Right ventricle myocardium superior (tissue), 1 donor: Measurements from ENCODE around the gene NUDT2. TPM values are rescaled to one million over a fixed set of nuclear protein-coding genes. Genes with fewer than 3 reads are reported as not detected.
A peak's percentile ranks its signal among the peaks of the same experiment; 100 is the strongest.
"Not testable (repeated sequence)": the region's sequence is repeated elsewhere in the genome, so short reads cannot be mapped to it uniquely, and the experiment has no call there.

Source experiments
- ATAC-seq: fragments of 200-7000 bp; cut with Tn5 transposase; one replicate; pipeline ENCODE4 v1.9.1; 2020; ENCODE audit warnings: mild to moderate bottlenecking; ENCODE audit not compliant: poor library complexity
- DNase-seq: peaks from one replicate; pipeline ENCODE4 v3.0.0-alpha.2; 2020
- intact Hi-C: fragments of 100-400 bp; cut with DNase I; formaldehyde crosslinking; loops from one replicate; pipeline ENCODE4 v1.11.2; 2022
- total RNA-seq: library from RNA; stranded (reverse); fragmentation: NEBNext Ultra II Directional; extraction: Animal tissue kit (Norgen Biotek cat#: 25700); gene quantifications from one replicate; pipeline ENCODE4 v1.2.1, GENCODE V29; 2021
- donor health status: DM: no; HTN: yes; CAD: no; lungs with severe emphysema.

NUDT2 gene
- total RNA-seq, 1 donor from 2014 or later: 17.7 TPM

DNA sequence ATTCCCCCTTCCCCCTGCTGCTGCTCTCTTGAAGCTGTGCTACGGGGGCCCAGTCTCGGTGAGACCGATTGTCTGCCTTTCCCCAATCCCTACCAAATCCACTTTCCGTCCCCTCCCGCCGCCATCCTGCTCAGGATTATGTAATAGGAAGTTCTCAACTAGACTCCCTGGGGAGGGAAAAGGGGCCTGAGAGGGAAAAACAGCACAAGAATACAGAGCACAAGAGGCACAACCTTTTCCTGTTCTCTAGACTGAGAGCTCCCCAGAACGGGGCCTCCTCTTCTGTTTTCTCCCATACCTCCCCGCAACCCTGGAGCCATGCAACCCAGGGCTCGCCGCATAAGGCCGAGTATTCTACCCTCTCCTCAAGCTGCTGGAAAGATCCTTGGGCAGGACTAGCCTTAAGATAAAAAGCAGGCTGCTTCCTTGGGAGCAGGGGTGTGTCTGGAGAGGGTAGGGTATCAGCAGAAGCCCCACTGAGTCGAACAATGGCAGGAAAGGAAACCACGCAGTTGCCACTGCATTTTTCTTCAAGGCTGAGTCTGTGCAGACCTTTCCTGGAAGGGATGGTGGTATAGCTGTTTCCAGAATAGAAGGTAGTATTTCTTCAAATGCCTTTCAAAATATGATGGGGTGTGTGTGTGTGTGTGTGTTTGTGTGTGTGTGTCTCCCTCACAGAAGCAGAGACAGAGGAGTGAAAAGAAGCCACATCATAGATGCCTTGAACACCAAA lies 34.4 kb downstream of the NUDT2 start:
- ATAC-seq (peak; percentile 83), DNase-seq (peak; percentile 60)
- intact Hi-C loops: no loop called here

- intact Hi-C loops: no loop called here
- DNase-seq: no peak
- no peak for ATAC-seq
Observed at GRCh38 chr9:34365282-34365681, 35.9 kb downstream of the NUDT2 start.

DNA sequence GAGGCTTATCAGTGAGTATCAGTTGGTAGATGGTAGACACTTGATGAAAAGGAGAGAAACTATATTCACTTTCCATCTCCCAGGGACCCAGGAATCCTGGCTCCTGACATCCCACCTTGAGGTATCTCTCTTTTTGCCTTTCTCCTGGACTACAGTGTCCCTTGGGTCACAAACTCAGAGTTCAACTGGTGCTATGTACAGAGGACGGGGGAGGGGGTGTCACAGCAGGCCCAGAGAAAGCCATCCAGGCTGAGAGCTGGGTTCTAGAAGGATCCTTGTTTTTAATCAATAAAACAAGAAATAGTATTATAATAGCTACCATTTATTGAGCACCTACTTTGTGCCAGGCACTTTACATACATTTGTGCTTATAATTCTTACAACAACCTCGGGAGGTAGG lies 37.0 kb downstream of the NUDT2 start:
- ATAC-seq: no peak

GRCh38 chr9:34367751-34368410 lies 38.5 kb downstream of the NUDT2 start:
- intact Hi-C loops, ATAC-seq, DNase-seq: not testable (repeated sequence)

More for the DNA sequence above, 37.0 kb downstream of the NUDT2 start:
- DNase-seq: no peak
- intact Hi-C loops: no loop called here

- ATAC-seq, intact Hi-C loops, DNase-seq: not testable (repeated sequence)
Observed at GRCh38 chr9:34368796-34369195, 39.4 kb downstream of the NUDT2 start.

DNA sequence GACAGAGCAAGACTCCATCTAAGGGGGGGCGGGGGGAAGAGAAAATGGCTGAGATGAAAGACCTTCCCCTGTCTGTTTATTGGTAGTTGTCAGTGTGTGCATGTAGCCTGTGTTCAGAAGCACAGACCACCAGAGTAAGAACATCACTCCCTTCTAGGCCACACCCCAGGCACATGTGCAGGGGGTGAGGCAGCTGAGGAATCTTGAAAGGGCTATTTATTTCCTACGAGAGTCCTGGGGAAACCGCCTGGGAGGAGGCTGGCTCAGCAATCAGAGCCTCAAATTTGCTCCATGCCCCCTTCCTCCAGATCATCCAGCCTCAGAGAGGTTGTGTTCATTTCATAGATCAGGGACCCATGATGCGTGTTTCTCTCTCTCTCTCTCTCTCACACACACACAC lies 40.3 kb downstream of the NUDT2 start:
- ATAC-seq (no peak), DNase-seq (no peak)
- intact Hi-C loops: loop anchor here (10.0 kb wide), 1 partner anchor 245 kb away; the partner anchor contains the start of gene DCAF12

DNA sequence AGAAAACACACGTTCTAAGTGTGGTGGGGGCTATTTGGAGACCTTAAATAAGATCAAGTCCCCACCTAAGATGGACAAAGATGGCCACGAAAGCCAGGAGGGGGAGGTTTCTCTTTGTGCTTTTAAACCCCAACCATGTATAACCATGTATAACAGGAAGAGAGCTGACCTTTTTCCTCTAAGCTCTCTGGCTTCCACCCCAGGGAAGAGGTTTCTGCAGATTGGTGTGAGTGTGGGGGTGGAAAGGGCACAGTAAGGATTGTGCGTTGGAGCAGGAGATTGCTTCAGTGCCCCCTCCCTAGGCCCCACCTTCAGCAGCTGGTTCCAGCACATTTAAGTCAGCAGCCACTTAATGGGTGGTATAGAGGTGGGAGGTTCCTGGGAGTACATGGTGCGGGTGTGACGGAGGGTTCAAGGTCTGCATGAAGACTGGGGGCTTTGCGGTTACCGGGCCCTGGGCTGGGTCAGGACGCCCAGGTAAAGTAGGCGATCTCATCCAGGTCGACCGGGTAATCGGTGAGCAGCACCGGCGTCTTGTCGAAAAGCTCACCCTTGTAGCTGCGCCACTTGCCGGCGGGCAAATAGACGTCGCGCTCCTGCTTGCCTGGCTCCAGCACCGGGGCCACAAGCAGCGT lies 41.1 kb downstream of the NUDT2 start:
- no peak for DNase-seq
- no peak for ATAC-seq
- intact Hi-C loops: loop anchor here (10.0 kb wide), 1 partner anchor 246 kb away; the partner anchor contains the start of gene DCAF12

GRCh38 chr9:34370970-34371880 lies 41.9 kb downstream of the NUDT2 start:
- ATAC-seq: no peak
- intact Hi-C loops: loop anchor here (10.0 kb wide), 1 partner anchor 246 kb away; the partner anchor contains the start of gene DCAF12
- DNase-seq: no peak

- intact Hi-C loops: loop anchor here (10.0 kb wide), 1 partner anchor 247 kb away; the partner anchor contains the start of gene DCAF12
- ATAC-seq (no peak), DNase-seq (no peak)
Observed at GRCh38 chr9:34371886-34372466, 42.6 kb downstream of the NUDT2 start.

DNA sequence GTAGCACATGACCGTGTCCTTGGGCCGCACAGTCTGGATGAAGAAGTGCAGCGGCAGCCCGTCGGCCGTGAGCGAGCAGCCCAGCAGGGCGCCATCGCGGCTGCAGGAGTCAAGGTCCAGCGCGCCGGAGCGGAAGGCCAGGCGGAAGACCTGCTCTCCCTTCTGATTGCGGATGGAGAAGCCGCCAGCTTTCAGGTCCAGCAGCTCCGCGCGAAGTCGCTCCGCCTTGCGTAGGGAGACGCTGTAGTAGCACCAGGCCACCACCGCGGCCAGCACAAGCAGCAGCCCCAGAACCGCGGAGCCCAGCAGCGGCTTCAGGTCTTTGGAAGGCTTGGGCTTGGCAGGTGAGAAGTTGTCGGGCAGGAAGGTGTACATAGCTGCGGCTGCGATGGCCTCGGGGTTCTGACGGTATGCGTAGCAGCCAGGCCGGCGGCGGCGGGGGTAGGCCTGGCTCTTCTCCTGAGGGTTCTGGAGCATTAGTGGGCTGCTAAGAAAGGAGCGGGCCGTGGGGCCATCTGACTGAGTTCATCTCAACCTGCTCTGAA lies 43.2 kb downstream of the NUDT2 start:
- DNase-seq (no peak), ATAC-seq (no peak)
- intact Hi-C loops: loop anchor here (10.0 kb wide), 1 partner anchor 248 kb away; the partner anchor contains the start of gene DCAF12

GRCh38 chr9:34373749-34374148 lies 44.4 kb downstream of the NUDT2 start:
- no peak for ATAC-seq
- intact Hi-C loops: loop anchor here (10.0 kb wide), 1 partner anchor 249 kb away; the partner anchor contains the start of gene DCAF12
- DNase-seq: no peak

DNA sequence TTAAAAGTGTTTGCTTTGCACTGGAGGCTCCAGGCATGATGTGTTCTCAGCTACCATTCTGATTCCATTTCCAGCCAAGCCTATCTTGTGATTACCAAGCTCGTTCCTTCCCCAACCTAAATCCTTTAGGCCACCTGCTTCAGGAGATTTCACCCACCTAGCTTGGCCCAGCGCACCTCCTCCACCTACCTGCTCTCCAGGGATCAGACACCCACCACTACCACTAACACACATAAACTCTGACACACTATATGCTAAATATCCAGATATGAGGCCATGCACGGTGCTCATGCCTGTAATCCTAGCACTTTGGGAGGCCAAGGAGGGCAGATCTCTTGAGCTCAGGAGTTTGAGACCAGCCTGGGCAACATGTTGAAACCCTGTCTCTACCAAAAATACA lies 45.0 kb downstream of the NUDT2 start:
- ATAC-seq (no peak), DNase-seq (no peak)
- intact Hi-C loops: loop anchor here (10.0 kb wide), 1 partner anchor 250 kb away; the partner anchor contains the start of gene DCAF12

DNA sequence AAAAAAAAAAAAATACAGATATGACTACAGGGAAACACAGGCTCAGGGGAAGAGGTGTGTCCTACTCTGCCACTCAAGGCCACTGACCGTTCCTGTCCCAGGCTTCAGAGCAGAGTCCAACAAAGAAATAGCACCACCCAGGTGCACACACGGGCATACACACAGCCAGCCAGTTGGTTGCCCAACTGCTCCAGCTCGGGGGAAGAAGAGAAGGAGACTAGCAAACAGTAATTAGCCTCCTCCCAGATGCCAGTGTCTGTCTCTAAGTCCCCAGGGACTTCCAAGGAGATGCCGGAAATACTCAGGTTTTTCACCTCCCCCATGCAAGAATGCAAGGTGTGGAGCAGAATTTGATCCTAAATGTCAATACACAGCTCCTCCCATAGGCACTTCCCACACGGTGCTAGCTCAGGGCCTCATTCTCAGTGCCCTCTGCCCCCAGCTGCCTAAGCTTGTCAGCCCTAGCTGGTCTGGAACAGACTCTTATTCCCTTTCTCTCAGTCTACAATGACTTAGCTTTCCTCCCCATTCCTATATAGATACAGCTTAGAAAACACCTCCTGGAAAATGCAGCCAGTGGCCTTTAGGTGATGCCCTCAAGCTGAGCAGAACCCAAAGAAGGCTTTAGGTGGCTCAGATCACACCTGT lies 45.7 kb downstream of the NUDT2 start:
- intact Hi-C loops: loop anchor here (10.0 kb wide), 1 partner anchor 250 kb away; the partner anchor contains the start of gene DCAF12
- ATAC-seq (no peak), DNase-seq (no peak)

GRCh38 chr9:34375901-34376595 lies 46.7 kb downstream of the NUDT2 start:
- intact Hi-C loops: loop anchor here (10.0 kb wide), 1 partner anchor 251 kb away; the partner anchor contains the start of gene DCAF12
- peak; percentile 73 for DNase-seq
- peak; percentile 19 for ATAC-seq

DNA sequence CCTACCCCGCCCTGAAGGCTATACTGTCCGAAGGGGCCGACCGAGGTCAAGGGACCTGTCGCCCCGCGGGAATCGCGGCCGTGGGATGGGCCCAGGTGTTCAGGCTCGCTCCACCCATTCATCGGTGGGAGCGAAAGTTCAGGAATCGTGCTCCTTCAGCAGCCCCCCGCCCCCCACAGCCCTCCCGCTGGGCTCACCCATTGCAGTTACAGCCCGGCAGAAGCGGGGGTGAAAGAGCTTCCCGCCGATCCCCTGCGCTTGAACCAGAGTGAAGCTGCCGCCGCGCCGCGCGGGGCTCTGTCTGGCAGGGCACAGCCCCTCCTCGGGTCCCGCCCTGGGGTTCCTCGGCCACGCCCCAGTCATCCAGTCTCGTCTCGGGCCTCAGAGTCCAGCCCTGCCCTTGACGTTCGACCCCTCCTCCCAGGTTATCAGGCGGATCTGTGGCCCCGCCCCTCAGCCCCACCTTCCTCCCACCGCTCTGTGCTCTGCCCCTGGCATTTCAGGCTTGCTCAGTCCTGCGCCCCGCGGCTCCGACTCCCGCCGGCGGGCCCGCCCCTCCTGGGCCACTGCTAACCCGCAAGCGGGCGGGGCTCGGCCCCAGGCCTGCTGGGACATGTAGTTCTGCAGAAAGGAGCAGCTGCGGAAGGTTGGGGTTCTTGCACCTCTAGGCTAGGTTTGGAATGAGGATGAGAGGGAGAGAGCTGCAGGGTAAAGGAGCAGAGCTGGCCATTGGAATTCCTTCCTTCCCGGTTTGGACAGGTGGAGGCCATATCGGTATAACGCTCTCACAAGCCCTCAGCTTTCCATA lies 47.4 kb downstream of the NUDT2 start, which contains the start of gene MYORG:
TSS of gene MYORG (minus strand) at position 303 of the 808 bp plus-strand sequence. CDS start 3,955 bp downstream, outside the sequence.
- peak; percentile 82 for ATAC-seq
- peak; percentile 96 for DNase-seq
- intact Hi-C loops: loop anchor here (10.0 kb wide), 1 partner anchor 252 kb away; the partner anchor contains the start of gene DCAF12
